Gastrocnemius medialis (tissue), 4 donors: ENCODE results near the gene CLEC3B.

Experiments
- CTCF ChIP-seq, 5 experiments: fragments of 450-650 bp in 3 of 5; fragments of 200-600 bp in 2 of 5; sonication (generic) in 2 of 5; IDR thresholded peaks in 4 of 5; conservative IDR thresholded peaks in 1 of 5; 1 replicate in 4 of 5; 2 replicates in 1 of 5; pipeline ENCODE4 v1.5.1; 2016 to 2019; ENCODE audit warnings: antibody characterized with exemption in 5 of 5, mild to moderate bottlenecking in 3 of 5, moderate library complexity in 3 of 5
- POLR2A ChIP-seq, 2 donors: fragments of 450-650 bp; IDR thresholded peaks; one replicate each; pipeline ENCODE4 v1.6.1; 2017; ENCODE audit warnings: antibody characterized with exemption in 2 of 2, mild to moderate bottlenecking in 2 of 2, moderate library complexity in 2 of 2

- no peak for TF ChIP-seq CTCF (IDR thresholded peaks at IDR 0.05 in 4 of 5, conservative IDR thresholded peaks at IDR 0.05 in 1 of 5)
- no peak for TF ChIP-seq POLR2A (IDR thresholded peaks at IDR 0.05)
Observed at GRCh38 chr3:45027441-45027840, 1.3 kb downstream of the CLEC3B start.
